Endothelial cell of umbilical vein (primary cell): ENCODE measurements around the gene VWA7.

Source experiments
- CTCF ChIP-seq, 2 donors: IDR thresholded peaks; 1 replicate in 1 of 2; 2 replicates in 1 of 2; pipeline ENCODE4 v1.5.1; 2011; ENCODE audit warnings: low read length in 2 of 2, mild to moderate bottlenecking in 2 of 2, moderate library complexity in 2 of 2, control low read depth in 1 of 2, inconsistent platforms in 1 of 2, low read depth in 1 of 2; ENCODE audit not compliant: insufficient read depth in 1 of 2; ENCODE audit errors: extremely low read depth in 1 of 2
- MYC ChIP-seq: IDR thresholded peaks from one replicate; pipeline ENCODE4 v1.6.1; 2011; ENCODE audit warnings: mild to moderate bottlenecking, low read depth, low read length
- POLR2A ChIP-seq: IDR thresholded peaks from 2 replicates; pipeline ENCODE4 v1.6.1; 2012; ENCODE audit warnings: low read depth, mild to moderate bottlenecking, control low read depth, low read length
- POLR2AphosphoS5 ChIP-seq: IDR thresholded peaks from 2 replicates; pipeline ENCODE4 v1.6.1; 2012; ENCODE audit warnings: low read depth, mild to moderate bottlenecking, control low read depth, low read length, moderate library complexity; ENCODE audit not compliant: insufficient read depth

- TF ChIP-seq CTCF (IDR thresholded peaks at IDR 0.05; ENCODE audit: extremely low read depth in 1 of 2, insufficient read depth in 1 of 2, low read depth in 1 of 2, low read length in 2 of 2) (no peak), POLR2A (no peak), POLR2AphosphoS5 (no peak), MYC (no peak)
These were observed 13.5 kb downstream of the VWA7 start for GRCh38 chr6:31763619-31763940.
